ENCODE measurements around the gene TAF4.
"Not testable (repeated sequence)": the region's sequence is repeated elsewhere in the genome, so short reads cannot be mapped to it uniquely, and the experiment has no call there.

The TAF4 gene

GRCh38 chr20:61976644-61977418 lies 88.8 kb downstream of the TAF4 start:
- no peak overlapping the region for H3K4me3 ChIP-seq (ENCODE audit: low read depth, low read length)
- DNase-seq (ENCODE audit: low read depth), result no peak
- TF ChIP-seq, protein P1, sequence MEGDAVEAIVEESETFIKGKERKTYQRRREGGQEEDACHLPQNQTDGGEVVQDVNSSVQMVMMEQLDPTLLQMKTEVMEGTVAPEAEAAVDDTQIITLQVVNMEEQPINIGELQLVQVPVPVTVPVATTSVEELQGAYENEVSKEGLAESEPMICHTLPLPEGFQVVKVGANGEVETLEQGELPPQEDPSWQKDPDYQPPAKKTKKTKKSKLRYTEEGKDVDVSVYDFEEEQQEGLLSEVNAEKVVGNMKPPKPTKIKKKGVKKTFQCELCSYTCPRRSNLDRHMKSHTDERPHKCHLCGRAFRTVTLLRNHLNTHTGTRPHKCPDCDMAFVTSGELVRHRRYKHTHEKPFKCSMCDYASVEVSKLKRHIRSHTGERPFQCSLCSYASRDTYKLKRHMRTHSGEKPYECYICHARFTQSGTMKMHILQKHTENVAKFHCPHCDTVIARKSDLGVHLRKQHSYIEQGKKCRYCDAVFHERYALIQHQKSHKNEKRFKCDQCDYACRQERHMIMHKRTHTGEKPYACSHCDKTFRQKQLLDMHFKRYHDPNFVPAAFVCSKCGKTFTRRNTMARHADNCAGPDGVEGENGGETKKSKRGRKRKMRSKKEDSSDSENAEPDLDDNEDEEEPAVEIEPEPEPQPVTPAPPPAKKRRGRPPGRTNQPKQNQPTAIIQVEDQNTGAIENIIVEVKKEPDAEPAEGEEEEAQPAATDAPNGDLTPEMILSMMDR (conservative IDR thresholded peaks at IDR 0.05; ENCODE audit: low read depth, low read length), result no peak

- no peak for DNase-seq (ENCODE audit: low read depth)
- TF ChIP-seq, protein P1 (conservative IDR thresholded peaks at IDR 0.05; ENCODE audit: low read depth, low read length), result no peak
- no peak overlapping the region for H3K4me3 ChIP-seq (ENCODE audit: low read depth, low read length)
These were observed 89.4 kb downstream of the TAF4 start for GRCh38 chr20:61976263-61976643.

GRCh38 chr20:61975407-61976129 lies 90.1 kb downstream of the TAF4 start:
- no peak overlapping the region for H3K4me3 ChIP-seq (ENCODE audit: low read depth, low read length)
- TF ChIP-seq, protein P1 (conservative IDR thresholded peaks at IDR 0.05; ENCODE audit: low read depth, low read length), result no peak
- DNase-seq (ENCODE audit: low read depth), result no peak

DNA sequence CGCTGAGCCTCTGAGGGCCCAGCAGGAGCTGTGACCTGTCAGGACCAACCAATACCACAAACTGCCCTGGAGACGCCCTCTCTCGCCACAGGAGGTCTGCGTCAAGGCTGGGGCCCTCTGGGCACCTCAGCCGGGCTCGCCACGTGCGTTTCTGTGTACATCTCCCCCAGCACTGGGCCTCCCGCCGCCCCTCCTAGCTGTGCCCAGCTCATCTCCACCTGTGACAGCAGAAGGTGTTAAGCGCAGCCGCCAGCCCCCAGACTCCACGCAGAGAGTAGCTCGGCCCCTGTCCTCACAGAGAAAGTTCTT lies 91.4 kb downstream of the TAF4 start:
- TF ChIP-seq, protein P1 (conservative IDR thresholded peaks at IDR 0.05; ENCODE audit: low read depth, low read length), result no peak
- H3K4me3 ChIP-seq (ENCODE audit: low read depth, low read length), result no peak overlapping the region
- no peak for DNase-seq (ENCODE audit: low read depth)

DNA sequence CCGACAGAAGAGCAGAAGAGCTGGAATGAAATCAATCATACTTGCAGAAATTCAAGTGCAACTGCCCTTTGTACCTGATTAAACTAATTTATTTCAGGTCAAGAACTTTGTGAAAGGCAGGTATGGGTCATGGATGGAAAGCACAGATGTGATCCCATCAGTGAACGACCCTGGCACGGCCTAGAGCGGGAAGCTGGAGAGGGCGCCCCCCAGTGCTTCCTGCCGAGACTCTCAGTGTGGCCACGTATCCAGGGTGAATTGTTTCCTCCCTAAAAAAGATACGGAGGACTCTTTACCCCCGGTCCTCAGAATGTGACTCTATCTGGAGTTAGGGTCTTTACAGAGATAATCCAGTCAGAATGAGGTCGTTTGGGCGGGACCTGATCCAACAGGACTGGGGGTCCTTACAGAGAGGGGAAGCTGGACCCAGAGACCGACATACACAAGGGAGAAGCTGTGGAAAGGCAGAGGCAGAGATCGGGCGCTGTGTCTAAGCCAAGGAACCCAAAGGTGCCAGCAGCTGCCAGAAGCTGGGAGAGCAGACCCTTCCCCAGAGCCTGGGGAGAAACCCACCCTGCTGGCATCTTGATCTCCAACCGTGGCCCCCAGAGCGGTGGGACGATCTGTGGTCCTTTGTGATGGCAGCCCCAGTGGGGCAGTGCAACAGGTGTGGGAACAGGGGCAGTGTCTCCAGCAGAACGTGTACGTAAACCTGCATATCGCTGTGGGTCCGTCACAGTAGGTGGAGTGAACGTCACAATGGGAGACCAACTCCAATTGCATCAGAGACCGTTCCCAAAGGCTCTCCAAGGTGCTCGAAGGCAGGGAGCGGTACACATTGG lies 91.9 kb downstream of the TAF4 start:
- TF ChIP-seq, protein P1 (conservative IDR thresholded peaks at IDR 0.05; ENCODE audit: low read depth, low read length), result no peak
- no peak overlapping the region for H3K4me3 ChIP-seq (ENCODE audit: low read depth, low read length)
- no peak for DNase-seq (ENCODE audit: low read depth)

DNA sequence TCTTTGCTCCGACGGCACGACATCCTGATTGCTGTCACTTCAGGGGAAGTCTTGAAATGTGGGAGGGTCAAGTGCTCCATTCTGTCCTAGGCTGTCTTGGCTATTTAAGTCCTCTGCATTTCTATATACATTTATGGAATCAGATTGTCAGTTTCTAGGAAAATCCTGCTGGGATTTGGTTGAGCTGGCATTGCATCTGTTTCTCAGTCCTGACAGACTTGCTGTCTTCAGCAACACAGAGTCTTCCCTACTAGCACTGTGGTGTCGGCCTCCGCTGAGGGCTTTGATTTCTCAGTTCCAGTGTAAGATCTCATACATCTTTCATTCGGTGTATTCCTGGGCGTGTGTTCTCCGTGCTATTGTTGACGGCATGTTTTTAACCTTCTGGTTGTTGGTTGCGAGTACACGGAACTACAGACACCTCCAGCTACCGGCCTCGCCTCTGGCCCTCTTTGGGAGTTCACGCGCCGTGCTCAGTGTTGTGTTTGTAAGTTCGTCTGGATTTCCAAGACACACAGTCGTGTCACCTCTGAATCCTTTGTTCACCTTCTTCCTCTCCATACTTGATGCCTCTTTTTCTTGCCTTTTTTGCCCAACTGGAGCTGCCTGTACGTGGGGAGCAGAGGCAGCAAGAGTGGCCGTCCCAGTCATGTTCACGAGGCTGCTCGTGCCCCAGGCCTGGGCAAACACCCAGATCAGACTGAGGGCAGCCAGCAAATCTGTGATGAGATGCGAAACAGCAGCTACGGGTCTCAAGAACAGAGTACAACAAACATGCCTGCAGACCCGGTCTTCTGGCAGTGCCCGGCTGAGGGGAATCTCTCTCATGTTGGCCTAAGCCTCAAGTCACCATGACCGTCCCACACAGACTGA lies 92.8 kb downstream of the TAF4 start:
- no peak for DNase-seq (ENCODE audit: low read depth)
- H3K4me3 ChIP-seq (ENCODE audit: low read depth, low read length), result no peak overlapping the region
- TF ChIP-seq, protein P1 (conservative IDR thresholded peaks at IDR 0.05; ENCODE audit: low read depth, low read length), result no peak

DNA sequence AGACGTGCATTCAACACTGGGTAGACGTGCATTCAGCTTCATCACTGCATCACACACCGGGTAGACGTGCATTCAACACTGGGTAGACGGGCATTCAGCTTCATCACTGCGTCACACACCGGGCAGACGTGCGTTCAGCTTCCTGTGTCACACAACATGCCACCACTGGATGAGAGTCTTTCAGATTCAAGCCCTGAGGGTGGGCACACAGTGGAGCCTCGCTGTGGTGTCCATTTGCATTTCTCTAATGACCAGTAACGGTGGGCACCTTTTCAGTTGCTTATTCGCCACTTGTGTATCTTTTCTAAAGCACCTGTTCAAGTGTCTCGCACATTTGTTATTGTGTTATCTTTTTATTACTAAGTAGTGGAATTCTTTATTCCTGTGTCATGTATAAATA lies 94.1 kb downstream of the TAF4 start:
- not testable (repeated sequence) for H3K4me3 ChIP-seq (ENCODE audit: low read depth, low read length); DNase-seq (ENCODE audit: low read depth)

All from choroid plexus epithelial cell (primary cell).